HG03432 (cell line): ENCODE results near the gene THADA.
"Not testable (repeated sequence)": the region's sequence is repeated elsewhere in the genome, so short reads cannot be mapped to it uniquely, and the experiment has no call there.

Experiments
- ATAC-seq: cut with Tn5 transposase; IDR thresholded peaks from one replicate; pipeline ENCODE4 v1.9.1; 2021; ENCODE audit warnings: mild to moderate bottlenecking, moderate library complexity; ENCODE audit not compliant: unreplicated experiment

Gene THADA

DNA sequence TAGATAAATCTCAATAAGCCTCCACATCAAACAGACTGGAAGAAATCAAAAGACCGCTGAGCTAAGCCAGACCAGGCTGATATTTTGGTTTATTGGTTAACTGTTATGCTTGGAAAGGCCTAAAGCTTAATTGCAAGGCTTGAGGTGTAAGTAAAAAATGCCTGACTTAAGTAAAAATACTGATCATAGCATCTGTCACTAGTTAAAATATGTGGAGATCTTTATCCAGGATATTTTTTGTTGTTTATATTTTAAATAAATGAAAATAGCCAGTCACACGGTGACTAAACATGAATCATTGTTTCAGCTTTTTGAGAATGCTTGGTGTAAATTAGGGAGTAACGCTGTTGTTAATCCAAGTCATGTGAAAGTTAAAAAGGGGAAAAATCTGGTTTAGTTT is 127.9 kb downstream of the THADA start:
- ATAC-seq = no peak

DNA sequence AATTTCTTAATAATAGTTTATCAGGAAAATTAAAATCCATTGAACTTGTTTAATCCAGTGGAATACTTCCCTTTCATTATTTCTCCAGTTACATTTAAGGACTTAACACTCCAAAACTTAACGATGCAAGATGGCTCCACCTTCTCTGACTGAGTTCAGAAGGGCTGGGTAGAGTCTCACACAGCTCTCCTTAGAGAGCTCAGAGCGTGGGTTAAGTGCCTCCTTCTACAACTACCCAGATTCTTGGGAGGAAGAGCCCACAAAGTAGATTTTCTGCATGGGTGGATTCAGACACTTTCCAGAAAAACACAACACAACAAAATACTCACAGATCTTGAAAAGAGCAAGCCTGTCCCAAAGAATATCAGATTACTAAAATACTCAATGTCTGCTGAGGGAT is 130.6 kb downstream of the THADA start:
- ATAC-seq = no peak

DNA sequence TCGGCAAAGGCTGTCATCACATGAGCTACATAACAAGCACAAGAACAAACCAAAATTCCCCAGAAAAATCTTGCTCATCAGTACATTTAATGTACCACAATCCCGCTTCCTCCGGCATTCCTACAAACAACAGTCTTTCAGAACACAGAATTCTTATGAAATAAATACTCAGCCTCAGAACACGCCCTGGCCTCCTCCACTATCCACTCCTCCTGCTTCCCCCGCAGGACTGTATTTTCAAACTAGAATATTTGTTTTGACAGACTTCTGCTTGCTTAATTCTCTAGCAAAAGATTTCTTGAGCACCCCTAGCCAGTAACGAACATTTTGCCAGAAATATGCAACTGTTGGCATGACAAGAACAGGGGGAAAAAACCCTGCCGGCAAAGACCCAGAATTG is 131.2 kb downstream of the THADA start:
- ATAC-seq = no peak

DNA sequence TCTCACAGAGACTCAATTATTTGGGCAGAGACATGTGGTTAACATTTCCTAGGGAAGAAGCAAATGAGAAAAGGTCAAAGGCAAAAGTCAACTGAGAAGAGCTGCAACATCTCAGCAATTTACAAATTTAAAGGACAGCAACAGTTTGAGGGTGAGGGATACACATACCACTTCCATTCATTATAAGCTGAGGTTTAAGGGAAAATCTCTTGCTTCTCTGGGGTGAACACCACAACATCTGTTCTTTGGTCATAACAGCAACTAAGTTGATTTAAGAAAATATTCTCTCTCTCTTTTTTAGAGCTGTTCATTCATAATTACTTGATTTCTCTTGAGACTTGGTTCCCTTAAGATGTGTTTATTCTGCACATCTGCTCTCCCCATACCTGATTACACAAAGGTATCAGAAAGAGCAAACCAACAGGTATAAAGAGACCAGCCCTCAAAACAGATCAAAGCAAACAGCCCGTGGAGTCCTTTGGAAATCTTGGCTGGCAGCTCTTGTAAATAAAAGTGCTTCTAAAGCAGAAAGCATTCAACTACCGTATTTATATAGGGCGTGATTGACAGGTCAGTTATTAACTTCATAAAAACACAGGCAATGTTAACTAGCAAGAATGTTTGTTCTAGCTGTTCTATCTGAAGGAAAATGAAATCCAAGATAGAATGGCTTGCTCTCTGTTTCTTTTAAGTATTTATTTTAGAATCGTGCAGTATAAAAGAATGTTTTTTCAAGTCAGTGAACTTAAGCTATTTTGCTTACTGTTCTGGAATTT is 132.8 kb downstream of the THADA start:
- no peak for ATAC-seq

DNA sequence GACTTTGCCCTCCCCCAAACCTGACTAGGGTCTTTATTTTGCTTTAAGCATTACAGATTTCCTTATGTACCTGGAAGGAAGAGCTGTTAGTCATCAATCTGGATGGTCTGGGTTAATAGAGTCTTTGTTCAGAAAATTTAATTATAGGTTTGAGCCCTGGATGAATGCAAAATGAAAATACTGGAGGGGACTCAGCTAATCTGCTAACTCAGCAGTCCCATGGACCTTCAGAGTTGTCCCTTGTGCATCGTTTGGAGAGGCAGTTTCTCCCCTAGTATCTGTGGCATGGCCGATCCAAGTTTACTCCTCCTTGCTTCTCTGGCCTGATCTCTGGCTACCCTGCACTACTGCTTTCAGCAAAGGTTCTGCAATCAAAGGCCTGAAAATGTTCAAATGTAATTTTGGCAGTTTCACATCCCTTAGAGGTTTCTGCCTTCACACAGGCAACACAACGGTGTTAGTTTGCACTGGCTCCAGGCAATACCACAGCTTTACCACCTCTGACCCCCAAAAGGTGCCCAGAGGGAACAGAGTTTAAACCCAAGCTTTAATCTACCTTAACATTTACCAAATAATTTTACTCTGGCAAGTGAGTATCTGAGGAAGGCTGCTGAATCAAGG is 134.3 kb downstream of the THADA start:
- ATAC-seq = peak; percentile 87

DNA sequence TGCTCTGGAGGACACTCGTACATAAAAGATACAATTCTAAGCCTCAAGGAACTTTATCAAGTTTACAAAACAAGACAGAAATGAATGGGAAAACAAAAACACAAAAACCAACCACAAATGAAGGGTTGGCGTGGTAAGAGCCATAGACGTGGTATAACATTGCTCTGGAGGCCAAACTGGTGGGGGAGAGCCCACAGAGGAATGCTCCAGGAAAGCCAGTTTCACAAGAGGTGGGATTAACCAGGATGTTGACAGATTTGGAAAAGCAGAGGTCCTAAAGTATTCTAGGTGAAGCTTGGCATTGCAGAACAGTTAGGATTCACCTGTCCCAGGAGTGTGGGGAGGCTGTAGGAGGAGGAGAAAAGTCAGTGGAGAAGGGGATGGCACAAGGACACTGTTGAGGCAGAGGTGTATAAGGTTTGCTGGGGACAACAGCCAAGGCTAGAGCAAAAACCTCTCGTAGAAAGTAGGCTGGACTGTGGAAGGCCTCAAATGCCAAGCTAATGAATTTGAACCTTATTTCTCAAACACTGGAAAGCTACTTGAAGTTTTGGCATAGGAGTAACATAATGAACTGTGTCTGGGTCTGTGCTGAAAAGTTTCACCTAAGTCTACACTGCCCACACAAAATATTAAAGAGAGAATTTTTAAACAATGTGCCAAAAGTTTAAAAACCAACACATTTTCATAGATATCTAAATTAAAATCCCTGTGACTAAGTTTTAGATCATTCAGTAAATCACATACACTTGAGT is 135.1 kb downstream of the THADA start:
- no peak for ATAC-seq

DNA sequence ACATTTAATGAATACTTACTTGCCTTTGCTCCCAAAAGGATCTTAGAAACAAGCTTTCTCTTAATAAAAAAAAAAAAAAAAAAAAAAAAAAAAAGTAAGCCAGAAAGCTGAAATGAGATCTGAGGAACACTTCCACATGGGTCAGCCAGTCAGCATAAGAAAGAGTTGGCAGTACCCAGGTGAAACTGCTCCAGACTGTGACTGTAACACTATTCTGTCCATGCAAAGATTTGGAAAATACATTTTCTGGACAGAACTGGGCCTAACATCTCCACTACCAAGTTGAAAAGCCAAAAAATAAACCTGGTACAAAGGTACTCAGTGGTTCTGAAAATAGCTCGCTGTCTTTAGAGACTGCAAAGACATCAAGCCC is 135.7 kb downstream of the THADA start:
- no peak for ATAC-seq

DNA sequence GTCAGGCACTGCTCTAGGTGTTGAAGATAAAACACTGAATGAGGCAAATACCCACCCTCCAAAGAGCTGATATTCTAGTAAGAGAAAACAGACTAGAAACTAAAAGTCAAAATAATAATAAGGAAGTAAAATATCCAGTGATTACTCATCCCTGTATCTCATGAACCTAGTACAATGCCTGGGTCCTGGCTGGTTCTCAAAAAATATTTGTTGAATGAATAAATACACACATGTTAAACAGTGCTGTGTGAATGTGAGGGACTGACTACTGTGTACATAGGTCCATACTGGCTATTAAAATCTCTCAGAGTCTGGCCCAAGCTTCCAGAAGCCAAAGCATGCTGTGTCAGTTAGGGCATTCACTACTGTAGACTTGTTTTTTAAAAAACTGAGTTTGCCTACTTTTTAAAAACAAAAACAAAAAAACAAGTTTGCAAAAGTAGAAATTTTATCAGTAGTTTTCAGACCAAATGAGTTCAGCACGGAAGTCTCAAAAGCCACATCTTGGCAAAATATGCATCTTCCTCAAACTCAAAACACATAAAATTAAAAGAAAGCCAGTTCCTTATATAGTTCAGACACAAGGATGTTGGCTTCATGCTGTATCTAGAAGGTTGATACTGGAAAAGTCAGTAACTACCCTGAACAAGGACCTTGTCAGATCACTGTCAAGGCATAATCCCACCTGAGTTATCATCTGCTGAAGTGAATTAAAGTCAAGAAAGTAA is 136.2 kb downstream of the THADA start:
- no peak for ATAC-seq

DNA sequence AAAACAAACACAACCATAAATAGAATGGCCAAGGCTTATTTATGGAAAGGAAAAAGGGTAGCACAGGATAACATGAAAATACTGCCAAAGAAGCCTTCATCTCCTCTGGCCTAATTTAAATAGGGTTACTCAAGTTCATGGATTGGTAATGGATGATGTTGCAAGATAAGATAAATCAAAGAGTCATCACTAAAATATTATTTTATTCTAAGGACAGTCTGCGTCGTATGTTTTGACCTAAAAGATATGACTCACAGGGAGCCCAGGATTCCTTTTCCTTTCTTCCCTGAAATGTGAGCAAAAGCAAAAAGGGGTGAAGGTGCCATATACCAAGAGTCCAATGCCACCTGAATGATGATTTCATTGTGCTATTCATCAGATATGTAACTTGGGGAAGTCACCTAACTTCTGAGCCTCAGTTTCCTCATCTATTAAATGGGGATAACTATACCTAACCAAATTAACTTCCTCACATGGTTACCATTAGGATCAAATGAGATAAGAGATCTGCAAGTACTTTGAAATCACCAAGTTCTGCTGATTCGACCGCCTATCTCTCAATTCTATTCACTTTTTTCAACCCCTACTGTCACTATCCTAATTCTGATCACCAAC is 137.7 kb downstream of the THADA start:
- no peak for ATAC-seq

DNA sequence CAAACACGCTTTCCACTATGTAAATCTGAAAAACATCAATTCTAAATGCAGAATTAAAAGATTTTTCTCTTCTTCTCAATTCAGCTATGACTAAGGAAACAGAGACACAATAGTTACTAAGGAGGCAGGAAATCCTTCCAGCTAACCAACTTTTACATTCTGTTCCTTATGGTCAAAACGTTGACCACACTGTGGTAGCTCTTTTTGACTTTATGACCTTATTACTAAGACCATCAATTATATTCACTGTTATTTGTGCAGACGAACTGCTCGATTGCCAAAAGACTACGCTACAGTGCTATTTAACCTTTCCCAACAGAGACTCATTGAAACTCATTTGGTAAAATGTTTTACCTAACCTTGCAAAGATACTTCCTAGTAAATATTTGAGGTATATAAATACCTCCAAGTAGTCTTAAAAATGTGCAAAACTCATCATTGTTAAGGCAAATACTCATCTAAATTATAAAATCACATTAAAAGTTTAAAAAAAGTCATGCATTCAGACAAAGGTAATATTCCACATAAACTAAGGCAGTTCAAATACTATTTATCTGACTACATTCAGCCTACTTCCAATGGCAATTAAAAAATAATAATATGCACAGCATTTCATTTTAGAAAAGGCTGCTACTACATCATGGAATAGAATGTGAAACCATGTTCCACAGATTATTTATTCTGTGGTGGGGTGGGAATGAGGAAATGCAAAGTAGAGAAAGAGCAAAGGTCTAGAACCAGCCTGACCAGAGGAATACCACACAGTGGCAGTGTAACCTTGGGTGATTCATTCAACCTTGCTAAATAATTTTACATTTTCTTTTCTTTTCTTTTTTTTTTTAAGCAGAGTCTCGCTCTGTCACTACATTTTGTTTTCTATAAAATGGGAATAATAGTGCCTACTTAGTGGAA is 139.9 kb downstream of the THADA start:
- ATAC-seq = no peak

DNA sequence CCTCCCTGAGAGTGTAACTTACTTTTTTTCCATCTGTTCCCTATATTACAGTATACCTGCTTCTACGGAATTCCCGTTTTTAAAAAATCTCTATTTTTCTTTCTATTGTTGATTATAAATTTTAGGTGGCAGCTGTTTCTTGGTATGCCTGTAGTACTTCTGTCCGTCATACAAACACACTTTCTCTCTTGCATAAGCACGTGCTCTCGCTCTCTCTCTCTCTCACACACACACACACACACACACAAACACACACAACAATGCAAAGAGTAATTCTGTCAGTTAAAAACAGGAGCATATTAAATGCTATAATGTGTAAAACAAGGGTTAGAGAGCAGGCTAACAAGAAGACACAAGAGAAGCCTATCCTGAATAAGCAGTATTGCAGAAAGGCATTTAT is 140.5 kb downstream of the THADA start:
- no peak for ATAC-seq

DNA sequence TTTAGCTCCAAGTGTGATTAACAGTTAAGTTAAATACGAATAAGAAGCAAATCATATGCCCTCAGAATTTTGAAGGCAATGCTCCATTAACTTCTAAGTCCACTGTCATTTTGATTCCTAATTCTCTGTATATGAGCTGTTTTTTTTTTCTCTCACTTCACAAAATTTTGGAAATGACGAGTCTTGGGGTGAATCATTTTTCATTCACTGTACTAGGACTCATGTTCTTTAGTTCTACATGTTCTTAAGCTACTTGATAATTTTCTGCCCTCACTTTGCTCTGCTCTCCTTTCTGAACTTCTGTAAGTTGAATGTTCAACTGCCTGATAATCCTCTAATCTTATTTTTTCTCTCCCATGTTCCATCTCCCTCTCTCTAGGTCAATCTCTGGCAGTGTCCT is 141.0 kb downstream of the THADA start:
- ATAC-seq = no peak

DNA sequence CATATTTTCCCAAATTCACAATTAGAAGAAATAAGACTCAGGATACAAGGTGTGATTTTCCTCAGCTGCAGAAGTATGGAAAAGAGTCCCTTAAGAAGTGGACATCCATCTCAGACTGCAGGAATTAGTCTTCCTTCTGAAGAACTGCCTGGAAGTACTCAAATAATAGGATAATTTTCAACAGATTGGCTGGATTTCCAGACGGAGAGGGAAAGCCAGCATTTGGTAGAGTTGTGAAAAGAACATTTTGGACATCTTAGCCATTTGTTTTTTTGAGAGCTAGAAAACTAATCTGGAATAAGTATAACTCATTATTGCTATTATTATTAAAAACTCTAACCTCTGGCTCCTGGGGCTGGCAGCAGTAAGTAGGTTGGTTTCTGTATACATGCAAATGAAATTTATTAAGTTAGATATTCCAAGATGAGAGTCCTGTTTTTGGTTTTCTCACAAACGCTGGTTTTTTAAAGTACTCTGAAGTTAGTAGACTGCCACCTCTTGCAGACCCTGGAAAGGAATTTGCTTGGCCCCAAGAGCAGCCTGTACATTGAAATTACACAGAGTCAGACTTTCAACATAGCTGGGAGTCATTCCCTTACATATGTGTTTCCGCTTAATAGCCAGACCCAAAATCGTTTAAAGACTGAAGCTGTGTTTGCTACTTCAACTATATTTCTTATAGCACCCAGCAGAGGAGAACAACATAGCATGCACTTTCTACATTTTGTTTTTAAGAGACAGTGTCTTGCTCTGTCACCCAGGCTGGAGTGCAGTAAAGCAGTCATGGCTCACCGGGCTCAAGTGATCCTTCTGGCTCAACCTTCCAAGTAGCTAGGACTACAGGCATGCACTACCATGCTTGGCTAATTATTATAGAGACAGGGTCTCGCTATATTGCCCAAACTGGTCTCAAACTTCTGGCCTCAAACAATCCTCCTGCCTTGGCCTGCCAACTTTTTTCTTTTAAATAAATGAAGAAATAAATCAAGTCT is 142.4 kb downstream of the THADA start:
- no peak for ATAC-seq

DNA sequence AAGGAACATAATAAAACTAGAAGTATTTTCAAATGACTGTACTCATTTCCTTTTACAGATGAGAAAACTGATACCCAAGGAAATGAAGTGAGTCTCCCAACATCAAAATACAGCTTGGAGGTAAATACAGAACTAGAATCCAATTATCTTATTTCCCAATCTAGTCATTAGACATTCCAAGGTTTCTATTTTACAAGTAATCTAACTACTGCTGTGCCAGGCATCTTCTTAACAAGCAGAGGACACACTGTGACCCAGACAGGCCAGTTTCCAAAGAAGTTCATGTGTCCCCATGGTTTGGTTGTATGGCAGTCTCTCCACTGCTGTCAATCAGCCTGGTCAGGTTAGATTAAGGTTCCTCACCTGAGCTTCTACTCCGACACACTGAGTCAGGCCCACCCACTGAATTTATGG is 143.5 kb downstream of the THADA start:
- no peak for ATAC-seq

DNA sequence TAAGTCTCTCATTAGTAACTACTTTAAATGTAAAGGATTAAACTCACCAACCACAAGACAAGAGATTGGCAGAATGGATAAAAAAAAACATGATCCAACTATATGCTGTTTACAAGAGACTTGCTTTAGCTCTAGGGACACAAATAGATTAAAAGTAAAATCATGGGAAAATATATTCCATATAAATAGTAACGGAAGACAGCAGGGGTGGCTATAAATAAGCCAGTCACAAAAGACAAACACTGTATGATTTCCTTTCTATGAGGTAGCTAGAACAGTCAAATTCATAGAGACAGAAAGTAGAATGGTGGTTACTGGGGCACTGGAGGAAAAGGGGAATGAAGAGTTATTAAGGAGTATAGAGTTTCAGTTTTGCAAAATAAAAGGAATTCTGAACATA is 145.2 kb downstream of the THADA start:
- ATAC-seq = no peak

DNA sequence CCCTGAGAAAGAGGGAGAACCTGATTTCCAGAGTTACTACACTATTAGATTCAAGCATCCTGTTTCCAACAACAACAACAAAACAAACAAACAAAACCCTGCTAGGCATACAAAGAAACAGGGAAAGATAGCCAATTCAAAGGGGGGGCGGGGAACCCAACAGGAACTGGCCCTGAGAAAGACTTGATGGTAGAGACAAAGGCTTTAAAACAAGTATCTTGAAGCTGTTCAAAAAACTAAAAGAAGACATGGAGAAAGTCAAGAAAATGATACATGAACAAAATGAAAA is 147.1 kb downstream of the THADA start:
- ATAC-seq = no peak

DNA sequence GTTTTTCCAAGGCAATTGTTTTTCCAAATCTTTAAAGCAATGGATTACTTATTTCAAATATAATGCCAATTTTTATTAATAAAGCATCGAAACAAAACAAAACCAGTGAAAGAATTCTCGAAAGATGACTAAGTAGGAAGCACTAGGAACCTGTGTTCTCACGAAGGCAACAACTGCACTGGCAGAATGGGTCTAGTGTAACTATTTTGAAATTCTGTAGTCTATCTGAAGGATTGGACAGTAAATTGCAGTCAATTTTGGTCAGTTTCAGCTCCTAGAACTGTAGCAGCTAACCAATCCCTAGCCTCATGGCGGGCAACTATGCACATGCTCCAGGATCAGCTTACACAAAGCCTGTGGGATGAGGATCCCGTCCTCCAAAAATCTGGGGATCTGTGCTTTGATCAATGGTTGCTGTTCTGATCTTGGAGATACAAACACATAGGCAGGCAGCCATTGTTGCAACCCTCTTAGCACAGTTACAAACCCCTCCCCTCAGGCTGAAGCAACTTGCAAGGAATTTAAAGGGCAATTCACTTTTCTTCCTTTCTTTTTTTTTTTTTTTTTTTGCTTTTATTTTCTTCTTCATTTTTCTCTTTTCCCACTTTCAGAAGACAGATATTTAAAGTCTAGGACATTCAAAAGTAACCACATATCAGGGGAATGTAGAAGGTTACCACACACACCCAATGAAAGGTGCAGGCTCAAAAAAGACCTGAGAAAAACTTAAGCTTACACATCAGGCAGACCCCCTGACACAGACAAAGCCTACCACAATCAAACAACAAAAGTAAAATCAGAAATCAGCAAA is 147.6 kb downstream of the THADA start:
- no peak for ATAC-seq

DNA sequence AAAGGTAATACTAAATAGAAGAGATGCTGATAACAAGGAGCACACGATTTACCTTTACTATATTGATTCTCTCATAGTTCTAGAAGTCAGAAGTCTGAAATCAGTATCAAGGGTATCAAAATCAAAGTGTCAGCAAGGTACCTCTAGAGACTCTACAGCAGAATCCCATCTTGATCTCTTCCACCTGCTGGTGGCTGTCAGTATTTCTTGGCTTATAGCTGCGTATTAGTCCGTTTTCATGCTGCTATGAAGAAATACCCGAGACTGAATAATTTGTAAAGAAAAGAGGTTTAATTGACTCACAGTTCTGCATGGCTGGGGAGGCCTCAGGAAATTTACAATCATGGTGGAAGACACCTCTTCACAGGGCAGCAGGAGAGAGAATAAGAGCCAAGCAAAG is 149.1 kb downstream of the THADA start:
- not testable (repeated sequence) for ATAC-seq
